Urothelium cell line (cell line): ENCODE results near the gene KRT9.

Experiments
- DNase-seq: peaks from one replicate; pipeline ENCODE4 v3.0.0; 2011; ENCODE audit warnings: low spot score, mixed read lengths
- FAIRE-seq: peaks from 2 replicates; lab custom pipeline; 2011; peaks lifted over from hg19 to GRCh38; lab: Jason Lieb, UNC

The KRT9 gene

GRCh38 chr17:41516147-41516829, 55.6 kb downstream of the KRT9 start:
- no peak for FAIRE-seq

More at GRCh38 chr17:41516147-41516829, 55.6 kb downstream of the KRT9 start:
- DNase-seq: no peak
